ENCODE data around the gene EFCAB14.

Gene EFCAB14

DNA sequence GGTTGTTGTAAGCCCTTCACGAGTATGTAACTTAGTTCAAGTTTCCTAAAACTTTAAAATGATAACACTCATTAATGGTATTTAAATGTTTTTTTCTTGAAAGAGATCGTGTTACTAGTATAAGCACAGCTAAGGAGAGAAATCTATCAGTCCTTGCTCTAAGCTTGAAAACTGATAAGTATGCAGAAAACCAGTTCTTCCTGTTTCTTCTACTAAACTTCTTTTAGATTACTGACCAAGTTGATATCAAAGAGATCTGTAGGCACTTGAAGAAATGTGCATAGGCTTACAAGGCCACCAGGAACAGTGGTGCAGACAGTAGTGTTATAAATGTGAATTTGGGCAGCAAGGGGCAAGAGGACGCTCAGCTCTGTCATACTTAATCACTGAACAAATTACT is 3.9 kb downstream of the EFCAB14 start:
- TF ChIP-seq, protein P1, sequence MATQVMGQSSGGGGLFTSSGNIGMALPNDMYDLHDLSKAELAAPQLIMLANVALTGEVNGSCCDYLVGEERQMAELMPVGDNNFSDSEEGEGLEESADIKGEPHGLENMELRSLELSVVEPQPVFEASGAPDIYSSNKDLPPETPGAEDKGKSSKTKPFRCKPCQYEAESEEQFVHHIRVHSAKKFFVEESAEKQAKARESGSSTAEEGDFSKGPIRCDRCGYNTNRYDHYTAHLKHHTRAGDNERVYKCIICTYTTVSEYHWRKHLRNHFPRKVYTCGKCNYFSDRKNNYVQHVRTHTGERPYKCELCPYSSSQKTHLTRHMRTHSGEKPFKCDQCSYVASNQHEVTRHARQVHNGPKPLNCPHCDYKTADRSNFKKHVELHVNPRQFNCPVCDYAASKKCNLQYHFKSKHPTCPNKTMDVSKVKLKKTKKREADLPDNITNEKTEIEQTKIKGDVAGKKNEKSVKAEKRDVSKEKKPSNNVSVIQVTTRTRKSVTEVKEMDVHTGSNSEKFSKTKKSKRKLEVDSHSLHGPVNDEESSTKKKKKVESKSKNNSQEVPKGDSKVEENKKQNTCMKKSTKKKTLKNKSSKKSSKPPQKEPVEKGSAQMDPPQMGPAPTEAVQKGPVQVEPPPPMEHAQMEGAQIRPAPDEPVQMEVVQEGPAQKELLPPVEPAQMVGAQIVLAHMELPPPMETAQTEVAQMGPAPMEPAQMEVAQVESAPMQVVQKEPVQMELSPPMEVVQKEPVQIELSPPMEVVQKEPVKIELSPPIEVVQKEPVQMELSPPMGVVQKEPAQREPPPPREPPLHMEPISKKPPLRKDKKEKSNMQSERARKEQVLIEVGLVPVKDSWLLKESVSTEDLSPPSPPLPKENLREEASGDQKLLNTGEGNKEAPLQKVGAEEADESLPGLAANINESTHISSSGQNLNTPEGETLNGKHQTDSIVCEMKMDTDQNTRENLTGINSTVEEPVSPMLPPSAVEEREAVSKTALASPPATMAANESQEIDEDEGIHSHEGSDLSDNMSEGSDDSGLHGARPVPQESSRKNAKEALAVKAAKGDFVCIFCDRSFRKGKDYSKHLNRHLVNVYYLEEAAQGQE (IDR thresholded peaks at IDR 0.05; ENCODE audit: low read depth) = no peak
- no peak for TF ChIP-seq YY1 (IDR thresholded peaks at IDR 0.05; ENCODE audit: low read depth)
- no peak for TF ChIP-seq FOXM1 (IDR thresholded peaks at IDR 0.05; ENCODE audit: borderline replicate concordance, low read depth)
- TF ChIP-seq, protein P2, sequence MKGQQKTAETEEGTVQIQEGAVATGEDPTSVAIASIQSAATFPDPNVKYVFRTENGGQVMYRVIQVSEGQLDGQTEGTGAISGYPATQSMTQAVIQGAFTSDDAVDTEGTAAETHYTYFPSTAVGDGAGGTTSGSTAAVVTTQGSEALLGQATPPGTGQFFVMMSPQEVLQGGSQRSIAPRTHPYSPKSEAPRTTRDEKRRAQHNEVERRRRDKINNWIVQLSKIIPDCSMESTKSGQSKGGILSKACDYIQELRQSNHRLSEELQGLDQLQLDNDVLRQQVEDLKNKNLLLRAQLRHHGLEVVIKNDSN (IDR thresholded peaks at IDR 0.05) = no peak
- TF ChIP-seq, protein P3, sequence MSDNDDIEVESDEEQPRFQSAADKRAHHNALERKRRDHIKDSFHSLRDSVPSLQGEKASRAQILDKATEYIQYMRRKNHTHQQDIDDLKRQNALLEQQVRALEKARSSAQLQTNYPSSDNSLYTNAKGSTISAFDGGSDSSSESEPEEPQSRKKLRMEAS (IDR thresholded peaks at IDR 0.05) = no peak
- no peak for TF ChIP-seq EP300 (IDR thresholded peaks at IDR 0.05; ENCODE audit: borderline replicate concordance)
- no peak for TF ChIP-seq ZBTB7A (IDR thresholded peaks at IDR 0.05; ENCODE audit: low read depth)
- TF ChIP-seq TAF1 (IDR thresholded peaks at IDR 0.05; ENCODE audit: low read depth) = no peak
- TF ChIP-seq RAD21 (IDR thresholded peaks at IDR 0.05; ENCODE audit: low read depth) = no peak
- no peak for TF ChIP-seq TEAD4 (IDR thresholded peaks at IDR 0.05)
- TF ChIP-seq CEBPB (IDR thresholded peaks at IDR 0.05) = no peak
- no peak for TF ChIP-seq TCF12 (IDR thresholded peaks at IDR 0.05; ENCODE audit: low read depth)
- no peak for TF ChIP-seq EGR1 (IDR thresholded peaks at IDR 0.05)
- no peak for TF ChIP-seq NFIC (IDR thresholded peaks at IDR 0.05)
- TF ChIP-seq CREB1 (IDR thresholded peaks at IDR 0.05; ENCODE audit: low read depth) = no peak

DNA sequence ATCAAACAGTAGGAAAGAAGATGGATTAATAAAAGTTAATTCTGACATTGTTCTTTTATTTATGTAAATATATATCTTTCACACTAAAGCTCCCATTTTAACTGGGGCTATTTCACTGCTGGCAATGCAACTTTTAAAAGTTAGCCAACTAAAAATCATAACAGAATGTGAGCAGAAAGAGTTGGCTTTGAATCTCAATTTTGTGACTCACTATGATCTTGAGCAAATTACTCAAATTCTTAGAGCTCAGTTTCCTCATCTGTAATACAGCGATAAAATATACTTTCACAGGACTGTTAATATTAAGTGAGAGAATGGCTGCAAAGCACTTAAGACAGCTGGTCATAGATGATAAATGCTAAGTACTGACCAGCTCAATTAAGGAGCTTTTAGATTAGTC is 10.8 kb downstream of the EFCAB14 start:
- TF ChIP-seq ZBTB7A (IDR thresholded peaks at IDR 0.05; ENCODE audit: low read depth) (no peak), EGR1 (IDR thresholded peaks at IDR 0.05) (no peak), TAF1 (IDR thresholded peaks at IDR 0.05; ENCODE audit: low read depth) (no peak), RAD21 (IDR thresholded peaks at IDR 0.05; ENCODE audit: low read depth) (no peak), CEBPB (IDR thresholded peaks at IDR 0.05) (no peak), NFIC (IDR thresholded peaks at IDR 0.05) (no peak), TCF12 (IDR thresholded peaks at IDR 0.05; ENCODE audit: low read depth) (no peak), TEAD4 (IDR thresholded peaks at IDR 0.05) (no peak), CREB1 (IDR thresholded peaks at IDR 0.05; ENCODE audit: low read depth) (no peak), FOXM1 (IDR thresholded peaks at IDR 0.05; ENCODE audit: borderline replicate concordance, low read depth) (no peak), EP300 (IDR thresholded peaks at IDR 0.05; ENCODE audit: borderline replicate concordance) (no peak), YY1 (IDR thresholded peaks at IDR 0.05; ENCODE audit: low read depth) (no peak)
- TF ChIP-seq, protein P1 (IDR thresholded peaks at IDR 0.05; ENCODE audit: low read depth) = no peak
- TF ChIP-seq, protein P3 (IDR thresholded peaks at IDR 0.05) = no peak
- TF ChIP-seq, protein P2 (IDR thresholded peaks at IDR 0.05) = no peak

DNA sequence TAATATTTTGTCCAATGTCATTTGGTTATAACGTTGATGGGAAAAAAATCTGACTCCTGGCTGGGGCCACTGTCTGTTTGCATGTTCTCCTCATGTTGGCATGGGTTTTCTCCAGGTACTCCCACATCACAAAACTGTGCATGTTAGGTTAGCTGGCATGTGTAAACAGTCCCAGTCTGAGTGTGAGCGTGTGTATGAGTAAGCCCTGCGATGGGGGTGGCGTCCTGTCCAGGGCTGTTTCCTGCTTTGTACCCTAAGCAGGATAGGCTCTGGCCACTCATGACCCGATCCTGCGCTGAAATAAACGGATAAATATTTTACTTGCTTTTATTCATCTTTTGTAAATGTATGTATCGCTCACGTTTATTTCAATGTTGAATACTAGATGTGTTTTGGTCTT is 13.5 kb downstream of the EFCAB14 start:
- TF ChIP-seq, protein P2 (IDR thresholded peaks at IDR 0.05) = no peak
- TF ChIP-seq TCF12 (IDR thresholded peaks at IDR 0.05; ENCODE audit: low read depth) (no peak), EGR1 (IDR thresholded peaks at IDR 0.05) (no peak)

DNA sequence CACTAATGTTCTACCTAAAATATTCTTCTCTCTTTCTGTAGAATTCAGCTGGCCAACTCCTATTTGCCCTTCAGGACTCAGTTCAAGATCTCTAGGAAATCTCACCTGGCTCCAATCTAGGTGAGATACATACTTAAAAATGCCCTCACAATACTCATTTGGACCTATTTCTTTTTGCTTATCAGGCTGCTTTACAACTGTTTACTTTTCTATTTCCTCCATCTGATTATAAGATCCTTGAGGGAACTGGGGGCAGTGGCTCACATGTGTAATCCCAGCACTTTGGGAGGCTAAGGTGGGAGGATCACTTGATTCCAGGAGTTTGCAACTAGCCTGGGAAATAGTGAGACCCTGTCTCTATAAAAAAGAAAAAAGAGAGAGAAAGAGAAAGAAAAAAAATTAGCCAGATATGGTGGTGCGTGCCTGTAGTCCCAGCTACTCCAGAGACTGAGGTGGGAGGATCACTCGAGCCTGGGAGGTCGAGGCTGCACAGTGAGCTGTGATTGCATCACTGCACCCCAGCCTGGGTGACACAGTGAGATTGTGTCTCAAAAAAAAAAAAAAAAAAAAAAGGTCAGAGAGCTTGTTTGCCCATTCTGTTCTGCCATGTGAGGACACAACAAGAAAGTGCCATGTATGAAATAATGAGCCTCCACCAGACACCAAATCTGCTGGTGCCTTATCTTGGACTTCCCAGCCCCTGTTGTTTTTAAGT is 14.8 kb downstream of the EFCAB14 start:
- TF ChIP-seq FOXM1 (IDR thresholded peaks at IDR 0.05; ENCODE audit: borderline replicate concordance, low read depth) (no peak), YY1 (IDR thresholded peaks at IDR 0.05; ENCODE audit: low read depth) (no peak), RAD21 (IDR thresholded peaks at IDR 0.05; ENCODE audit: low read depth) (no peak)

DNA sequence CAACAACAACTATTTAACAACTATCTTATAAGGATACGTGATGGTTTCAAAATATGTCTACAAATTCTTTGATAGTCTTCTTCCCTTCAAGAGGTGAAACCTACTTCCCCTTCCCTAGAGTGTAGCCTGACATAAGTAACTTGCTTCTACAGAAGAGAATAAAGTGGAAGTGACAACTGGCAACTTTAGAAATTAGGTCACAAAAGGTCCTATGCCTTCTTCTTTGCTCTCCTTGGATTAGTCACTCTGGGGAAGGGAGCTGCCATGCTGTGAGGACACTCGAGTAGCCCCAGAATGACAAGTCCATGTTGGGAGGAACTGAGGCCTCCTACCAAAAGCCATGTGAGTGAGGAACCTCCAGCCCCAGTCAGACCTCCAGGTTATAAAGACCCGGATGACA is 19.2 kb downstream of the EFCAB14 start:
- TF ChIP-seq, protein P1 (IDR thresholded peaks at IDR 0.05; ENCODE audit: low read depth) = no peak
- TF ChIP-seq, protein P3 (IDR thresholded peaks at IDR 0.05) = no peak
- TF ChIP-seq FOXM1 (IDR thresholded peaks at IDR 0.05; ENCODE audit: borderline replicate concordance, low read depth) = no peak

Data from Ishikawa (cell line).